Measurements from ENCODE around the gene MPPED1.

DNA sequence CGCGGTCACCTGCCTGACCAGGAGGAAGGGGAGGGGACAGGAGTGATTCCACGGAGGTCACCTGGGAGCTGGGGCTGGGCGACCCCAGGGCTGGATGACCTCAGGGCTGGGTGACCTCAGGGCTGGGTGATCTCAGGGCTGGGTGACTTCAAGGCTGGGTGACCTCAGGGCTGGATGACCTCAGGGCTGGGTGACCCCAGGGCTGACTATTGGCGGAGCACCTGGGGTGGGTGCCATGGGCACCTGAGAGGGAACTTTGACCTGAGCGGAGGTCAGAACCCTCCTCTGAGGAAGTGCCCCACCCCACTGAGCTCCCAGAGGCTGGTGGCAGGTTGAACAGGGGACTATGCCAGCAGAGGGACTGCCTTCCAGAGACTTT is 11.8 kb upstream of the MPPED1 start:
- TF ChIP-seq YY1 (IDR thresholded peaks at IDR 0.05) = no peak
- TF ChIP-seq TAF1 (conservative IDR thresholded peaks at IDR 0.05) = no peak
- TF ChIP-seq, protein P1, sequence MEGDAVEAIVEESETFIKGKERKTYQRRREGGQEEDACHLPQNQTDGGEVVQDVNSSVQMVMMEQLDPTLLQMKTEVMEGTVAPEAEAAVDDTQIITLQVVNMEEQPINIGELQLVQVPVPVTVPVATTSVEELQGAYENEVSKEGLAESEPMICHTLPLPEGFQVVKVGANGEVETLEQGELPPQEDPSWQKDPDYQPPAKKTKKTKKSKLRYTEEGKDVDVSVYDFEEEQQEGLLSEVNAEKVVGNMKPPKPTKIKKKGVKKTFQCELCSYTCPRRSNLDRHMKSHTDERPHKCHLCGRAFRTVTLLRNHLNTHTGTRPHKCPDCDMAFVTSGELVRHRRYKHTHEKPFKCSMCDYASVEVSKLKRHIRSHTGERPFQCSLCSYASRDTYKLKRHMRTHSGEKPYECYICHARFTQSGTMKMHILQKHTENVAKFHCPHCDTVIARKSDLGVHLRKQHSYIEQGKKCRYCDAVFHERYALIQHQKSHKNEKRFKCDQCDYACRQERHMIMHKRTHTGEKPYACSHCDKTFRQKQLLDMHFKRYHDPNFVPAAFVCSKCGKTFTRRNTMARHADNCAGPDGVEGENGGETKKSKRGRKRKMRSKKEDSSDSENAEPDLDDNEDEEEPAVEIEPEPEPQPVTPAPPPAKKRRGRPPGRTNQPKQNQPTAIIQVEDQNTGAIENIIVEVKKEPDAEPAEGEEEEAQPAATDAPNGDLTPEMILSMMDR (IDR thresholded peaks at IDR 0.05; ENCODE audit: low read depth, low read length, missing input control) = no peak
- no peak for TF ChIP-seq MAX (IDR thresholded peaks at IDR 0.05)
- TF ChIP-seq GABPA (IDR thresholded peaks at IDR 0.05 in 1 of 2, conservative IDR thresholded peaks at IDR 0.05 in 1 of 2) = no peak
- no peak for TF ChIP-seq RAD21 (IDR thresholded peaks at IDR 0.05)
- no peak for TF ChIP-seq SP1 (IDR thresholded peaks at IDR 0.05)
- TF ChIP-seq FOXA1 (IDR thresholded peaks at IDR 0.05) = no peak
- no peak for TF ChIP-seq JUND (IDR thresholded peaks at IDR 0.05)
- no peak for TF ChIP-seq ATF3 (IDR thresholded peaks at IDR 0.05)

Data from liver (tissue), 3 donors.